Superior temporal gyrus (tissue), 1 donor: ENCODE measurements around the gene PRR23B.

ENCODE experiments used
- DNase-seq: peaks from one replicate; pipeline ENCODE4 v3.0.0-alpha.2; 2016; ENCODE audit errors: extremely low spot score

Gene PRR23B

GRCh38 chr3:138974462-138974861, 46.3 kb downstream of the PRR23B start:
- no peak for DNase-seq

DNA sequence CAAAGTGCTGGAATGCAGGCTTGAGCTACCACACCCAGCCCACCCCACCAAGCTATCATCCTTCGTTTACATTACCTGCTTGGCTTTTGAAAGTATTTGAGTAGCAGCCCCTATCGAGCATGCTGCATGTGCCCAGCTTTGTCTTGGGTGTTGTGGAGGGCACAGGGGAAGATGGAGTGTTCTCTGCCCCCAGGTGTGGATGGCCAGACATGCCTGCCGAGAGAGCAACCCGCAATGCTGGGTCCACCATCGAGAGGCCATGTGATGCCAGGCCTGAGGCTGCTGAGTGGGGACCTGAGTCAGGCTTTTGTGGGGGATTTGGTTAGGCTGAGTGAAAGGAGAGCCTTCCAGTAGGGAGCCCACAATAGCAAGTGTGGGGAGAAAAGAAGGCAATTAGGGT, 47.8 kb downstream of the PRR23B start:
- DNase-seq = no peak

DNA sequence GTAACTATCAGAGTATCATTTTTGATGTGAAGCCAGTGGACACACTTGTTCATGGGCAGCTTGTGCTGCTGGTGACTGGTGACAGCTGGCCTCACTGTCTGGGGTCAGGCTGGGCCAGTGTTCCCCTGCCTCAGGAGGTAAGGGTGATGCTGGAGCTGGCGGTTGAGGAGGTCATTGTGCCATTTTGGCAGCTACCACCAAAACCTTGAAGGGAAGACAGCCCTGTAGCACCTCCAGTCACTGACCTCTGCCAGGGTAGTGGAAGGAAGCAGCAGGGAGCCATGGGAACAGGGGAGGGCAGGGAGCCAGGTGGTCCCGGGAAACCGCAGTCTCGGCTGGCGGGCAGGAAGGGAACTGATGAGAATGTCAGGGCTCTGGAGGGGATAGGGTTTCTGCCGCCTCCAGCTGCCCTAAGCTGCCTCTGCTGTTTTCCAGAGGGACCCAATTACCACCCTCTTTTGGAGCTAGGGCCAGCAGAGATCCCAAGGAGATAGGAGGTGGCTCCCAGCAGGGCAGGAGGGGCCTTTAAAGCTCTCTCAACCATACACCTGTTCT, 48.9 kb downstream of the PRR23B start:
- no peak for DNase-seq
